A549 treated with CpdA at 1 μM for 4 hours (cell line): ENCODE measurements around the gene BNC2. TPM values are rescaled to one million over a fixed set of nuclear protein-coding genes. Genes with fewer than 3 reads are reported as not detected.

ENCODE experiments used
- total RNA-seq: library from RNA; stranded (reverse); fragments of 200-300 nt; extraction: Qiagen RNA extraction; gene quantifications from 5 replicates; pipeline ENCODE4 v1.2.3, GENCODE V29; 2022; ENCODE audit warnings: low read depth

Gene BNC2, protein sequence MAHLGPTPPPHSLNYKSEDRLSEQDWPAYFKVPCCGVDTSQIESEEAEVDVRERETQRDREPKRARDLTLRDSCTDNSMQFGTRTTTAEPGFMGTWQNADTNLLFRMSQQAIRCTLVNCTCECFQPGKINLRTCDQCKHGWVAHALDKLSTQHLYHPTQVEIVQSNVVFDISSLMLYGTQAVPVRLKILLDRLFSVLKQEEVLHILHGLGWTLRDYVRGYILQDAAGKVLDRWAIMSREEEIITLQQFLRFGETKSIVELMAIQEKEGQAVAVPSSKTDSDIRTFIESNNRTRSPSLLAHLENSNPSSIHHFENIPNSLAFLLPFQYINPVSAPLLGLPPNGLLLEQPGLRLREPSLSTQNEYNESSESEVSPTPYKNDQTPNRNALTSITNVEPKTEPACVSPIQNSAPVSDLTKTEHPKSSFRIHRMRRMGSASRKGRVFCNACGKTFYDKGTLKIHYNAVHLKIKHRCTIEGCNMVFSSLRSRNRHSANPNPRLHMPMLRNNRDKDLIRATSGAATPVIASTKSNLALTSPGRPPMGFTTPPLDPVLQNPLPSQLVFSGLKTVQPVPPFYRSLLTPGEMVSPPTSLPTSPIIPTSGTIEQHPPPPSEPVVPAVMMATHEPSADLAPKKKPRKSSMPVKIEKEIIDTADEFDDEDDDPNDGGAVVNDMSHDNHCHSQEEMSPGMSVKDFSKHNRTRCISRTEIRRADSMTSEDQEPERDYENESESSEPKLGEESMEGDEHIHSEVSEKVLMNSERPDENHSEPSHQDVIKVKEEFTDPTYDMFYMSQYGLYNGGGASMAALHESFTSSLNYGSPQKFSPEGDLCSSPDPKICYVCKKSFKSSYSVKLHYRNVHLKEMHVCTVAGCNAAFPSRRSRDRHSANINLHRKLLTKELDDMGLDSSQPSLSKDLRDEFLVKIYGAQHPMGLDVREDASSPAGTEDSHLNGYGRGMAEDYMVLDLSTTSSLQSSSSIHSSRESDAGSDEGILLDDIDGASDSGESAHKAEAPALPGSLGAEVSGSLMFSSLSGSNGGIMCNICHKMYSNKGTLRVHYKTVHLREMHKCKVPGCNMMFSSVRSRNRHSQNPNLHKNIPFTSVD
- total RNA-seq: 3.9 to 6.9 TPM (median 5.1 TPM) in 5 replicates

DNA sequence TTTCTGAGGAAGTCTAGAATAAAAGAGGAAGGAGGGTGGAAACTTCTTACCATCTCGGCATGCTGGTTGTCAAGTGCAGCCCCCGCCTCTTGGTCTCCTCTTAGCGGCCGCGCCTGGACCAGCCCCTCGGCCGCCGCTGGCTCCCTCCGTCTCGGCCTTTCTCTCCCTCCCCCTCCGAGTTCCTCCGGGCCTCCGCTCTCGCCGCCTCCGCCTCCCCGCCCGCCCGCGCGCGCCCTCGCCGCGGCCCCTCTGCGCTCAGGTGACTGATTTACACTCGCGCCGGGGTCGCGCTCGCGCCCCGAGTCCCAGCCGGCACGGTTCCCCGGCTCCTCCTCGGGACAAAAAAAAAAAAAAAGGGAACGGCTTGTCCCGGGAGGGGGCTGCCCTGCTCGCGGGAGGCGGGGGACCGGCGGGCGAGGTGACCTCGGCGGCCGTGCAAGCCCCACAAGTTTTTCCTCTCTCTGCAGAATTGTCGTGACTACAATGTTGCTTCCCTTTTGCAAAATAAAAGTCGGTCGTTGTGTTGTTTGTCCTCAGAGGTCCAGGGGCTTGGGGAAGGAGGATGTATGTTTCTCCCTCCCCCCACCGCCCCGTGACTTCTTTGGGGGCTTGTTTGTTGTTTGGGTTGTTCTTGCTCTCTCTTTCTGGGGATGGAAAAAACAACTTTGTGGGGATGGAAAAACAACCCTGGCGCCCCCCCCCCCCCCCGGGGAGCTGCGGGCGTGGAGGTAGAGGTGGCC is at the start of gene BNC2:
TSS of gene BNC2 (minus strand) at position 75 of the 740 bp plus-strand sequence. CDS start at position 53, 22 bp downstream.

